IMR-90 (cell line): Measurements from ENCODE around the gene BCKDK. TPM values are rescaled to one million over a fixed set of nuclear protein-coding genes. Genes with fewer than 3 reads are reported as not detected.

Experiments
- ATAC-seq: fragments of 200-7000 bp; cut with Tn5 transposase; 2 replicates; pipeline ENCODE4 v1.9.1; 2020; ENCODE audit warnings: low read depth, mild to moderate bottlenecking, moderate library complexity
- BruUV-seq: library from RNA; stranded (reverse); fragments of 400-500 nt; replicated peaks from 2 replicates; lab custom pipeline; 2021; lab: Mats Ljungman, UMichigan
- CTCF ChIA-PET: fragments of 300-600 bp; formaldehyde crosslinking; extraction: SDS; loops from one replicate; lab custom pipeline; 2021; ENCODE audit warnings: antibody characterized with exemption; lab: Yijun Ruan, JAX
- POLR2A ChIA-PET: fragments of 300-600 bp; sonication (Branson Sonifier 250); formaldehyde crosslinking; loops from one replicate; lab custom pipeline; 2022; ENCODE audit warnings: antibody characterized with exemption; ENCODE audit not compliant: unreplicated experiment; lab: Charles Lee
- DNase-seq: peaks from one replicate; pipeline ENCODE4 v3.0.0; 2013
- H2AFZ ChIP-seq: replicated peaks from 2 replicates; pipeline ENCODE3; 2013; ENCODE audit warnings: low read length, mild to moderate bottlenecking; ENCODE audit not compliant: poor library complexity
- H2AK5ac ChIP-seq: 2 replicates; pipeline ENCODE4 v1.6.1; 2013; ENCODE audit warnings: low read depth, low read length, inconsistent platforms
- H2AK9ac ChIP-seq: replicated peaks from 2 replicates; pipeline ENCODE3; 2013; ENCODE audit warnings: mild to moderate bottlenecking, low read depth, low read length, moderate library complexity; ENCODE audit not compliant: poor library complexity
- H2BK120ac ChIP-seq: 2 replicates; pipeline ENCODE4 v1.6.1; 2013; ENCODE audit warnings: low read depth, low read length, inconsistent platforms
- H2BK15ac ChIP-seq: 3 replicates; pipeline ENCODE4 v1.6.1; 2013; ENCODE audit warnings: low read depth, low read length, inconsistent platforms
- H2BK20ac ChIP-seq: 2 replicates; pipeline ENCODE4 v1.6.1; 2013; ENCODE audit warnings: low read depth, mild to moderate bottlenecking, inconsistent platforms, low read length, moderate library complexity
- H2BK5ac ChIP-seq: 2 replicates; pipeline ENCODE4 v1.6.1; 2013; ENCODE audit warnings: mild to moderate bottlenecking, low read depth, low read length, inconsistent platforms; ENCODE audit not compliant: poor library complexity, severe bottlenecking
- H3K14ac ChIP-seq: replicated peaks from 2 replicates; pipeline ENCODE4 v1.6.1; 2013; ENCODE audit warnings: low read depth, low read length, inconsistent platforms
- H3K18ac ChIP-seq: 2 replicates; pipeline ENCODE4 v1.6.1; 2013; ENCODE audit warnings: low read depth, low read length, control low read depth
- H3K23ac ChIP-seq: 2 replicates; pipeline ENCODE4 v1.6.1; 2013; ENCODE audit warnings: low read depth, low read length, inconsistent platforms
- H3K27ac ChIP-seq: 2 replicates; pipeline ENCODE4 v1.5.1; 2013; ENCODE audit warnings: mild to moderate bottlenecking, control low read depth, low read length; ENCODE audit not compliant: insufficient read depth
- H3K27me3 ChIP-seq: 2 replicates; pipeline ENCODE4 v1.6.1; 2013; ENCODE audit warnings: low read length; ENCODE audit not compliant: control insufficient read depth, insufficient read depth
- H3K36me3 ChIP-seq: 2 replicates; pipeline ENCODE4 v1.6.1; 2013; ENCODE audit warnings: low read length, mixed read lengths; ENCODE audit not compliant: control insufficient read depth, insufficient read depth
- H3K4ac ChIP-seq: 2 replicates; pipeline ENCODE4 v1.6.1; 2013; ENCODE audit warnings: low read depth, low read length, inconsistent platforms
- H3K4me1 ChIP-seq: 2 replicates; pipeline ENCODE4 v1.6.1; 2013; ENCODE audit warnings: low read length, mixed read lengths; ENCODE audit not compliant: control insufficient read depth, insufficient read depth
- H3K4me2 ChIP-seq: 2 replicates; pipeline ENCODE4 v1.6.1; 2013; ENCODE audit warnings: low read depth, mild to moderate bottlenecking, control low read depth, low read length, moderate library complexity
- H3K4me3 ChIP-seq: 2 replicates; pipeline ENCODE4 v1.5.1; 2013; ENCODE audit warnings: low read depth, mild to moderate bottlenecking, control low read depth, low read length, moderate library complexity; ENCODE audit not compliant: insufficient read depth
- H3K56ac ChIP-seq: 2 replicates; pipeline ENCODE4 v1.6.1; 2013; ENCODE audit warnings: low read length, inconsistent platforms; ENCODE audit not compliant: insufficient read depth; ENCODE audit errors: extremely low read depth
- H3K79me1 ChIP-seq, 2 experiments: 2 replicates each; pipeline ENCODE4 v1.6.1; 2013; ENCODE audit warnings: low read length in 2 of 2, inconsistent platforms in 1 of 2, low read depth in 1 of 2
- H3K9ac ChIP-seq: 2 replicates; pipeline ENCODE4 v1.6.1; 2013; ENCODE audit warnings: low read depth, low read length, control low read depth
- H3K9me1 ChIP-seq: 2 replicates; pipeline ENCODE4 v1.6.1; 2013; ENCODE audit warnings: low read length, inconsistent platforms; ENCODE audit not compliant: insufficient read depth
- H3K9me3 ChIP-seq: 2 replicates; pipeline ENCODE4 v1.6.1; 2013; ENCODE audit warnings: low read length; ENCODE audit not compliant: control insufficient read depth, insufficient read depth
- H4K20me1 ChIP-seq: 2 replicates; pipeline ENCODE4 v1.6.1; 2013; ENCODE audit warnings: low read length, inconsistent platforms; ENCODE audit not compliant: insufficient read depth
- H4K5ac ChIP-seq: 2 replicates; pipeline ENCODE4 v1.6.1; 2013; ENCODE audit warnings: mild to moderate bottlenecking, low read depth, low read length, control low read depth
- H4K8ac ChIP-seq, 2 experiments: 2 replicates each; pipeline ENCODE4 v1.6.1; 2013; ENCODE audit warnings: low read depth in 2 of 2, low read length in 2 of 2, control low read depth in 1 of 2, inconsistent platforms in 1 of 2
- H4K91ac ChIP-seq: 2 replicates; pipeline ENCODE4 v1.6.1; 2013; ENCODE audit warnings: low read depth, low read length, inconsistent platforms; ENCODE audit not compliant: insufficient read depth
- BHLHE40 ChIP-seq: fragments of 150-350 bp; IDR thresholded peaks from 2 replicates; pipeline ENCODE4 v1.6.1; 2016; ENCODE audit warnings: mild to moderate bottlenecking, low read depth, low read length
- CEBPB ChIP-seq: IDR thresholded peaks from 2 replicates; pipeline ENCODE4 v1.6.1; 2012; ENCODE audit warnings: low read depth, low read length, improper control_type of control experiment
- CHD1 ChIP-seq: IDR thresholded peaks from 2 replicates; pipeline ENCODE4 v1.6.1; 2012; ENCODE audit warnings: low read depth, low read length, improper control_type of control experiment
- ELK1 ChIP-seq: fragments of 150-350 bp; IDR thresholded peaks from 2 replicates; pipeline ENCODE4 v1.6.1; 2016; ENCODE audit warnings: low read depth, mild to moderate bottlenecking, low read length, moderate library complexity, borderline replicate concordance
- FOS ChIP-seq: fragments of 150-350 bp; IDR thresholded peaks from 2 replicates; pipeline ENCODE4 v1.6.1; 2016; ENCODE audit warnings: low read depth, low read length
- MAFK ChIP-seq: IDR thresholded peaks from 2 replicates; pipeline ENCODE4 v1.6.1; 2012; ENCODE audit warnings: low read depth, low read length, improper control_type of control experiment
- MAZ ChIP-seq: IDR thresholded peaks from 2 replicates; pipeline ENCODE4 v1.6.1; 2012; ENCODE audit warnings: low read depth, mild to moderate bottlenecking, low read length, improper control_type of control experiment, moderate library complexity, borderline replicate concordance
- MXI1 ChIP-seq: IDR thresholded peaks from 2 replicates; pipeline ENCODE4 v1.6.1; 2012; ENCODE audit warnings: low read depth, mild to moderate bottlenecking, low read length, moderate library complexity, borderline replicate concordance
- NFE2L2 ChIP-seq: fragments of 150-350 bp; IDR thresholded peaks from 2 replicates; pipeline ENCODE4 v1.6.1; 2016; ENCODE audit warnings: low read depth, mild to moderate bottlenecking, low read length
- POLR2A ChIP-seq: IDR thresholded peaks from 2 replicates; pipeline ENCODE4 v1.6.1; 2012; ENCODE audit warnings: mild to moderate bottlenecking, low read depth, low read length
- RAD21 ChIP-seq: IDR thresholded peaks from 2 replicates; pipeline ENCODE4 v1.6.1; 2012; ENCODE audit warnings: low read length, improper control_type of control experiment
- RCOR1 ChIP-seq: IDR thresholded peaks from 2 replicates; pipeline ENCODE4 v1.6.1; 2012; ENCODE audit warnings: mild to moderate bottlenecking, low read length, improper control_type of control experiment; ENCODE audit not compliant: insufficient replicate concordance
- RFX5 ChIP-seq: IDR thresholded peaks from 2 replicates; pipeline ENCODE4 v1.8.0; 2012; ENCODE audit warnings: low read depth, mild to moderate bottlenecking, low read length, moderate library complexity
- SMC3 ChIP-seq: fragments of 150-350 bp; IDR thresholded peaks from 2 replicates; pipeline ENCODE4 v1.6.1; 2016; ENCODE audit warnings: low read depth, mild to moderate bottlenecking, antibody characterized with exemption, low read length, moderate library complexity
- USF2 ChIP-seq: fragments of 150-350 bp; IDR thresholded peaks from 2 replicates; pipeline ENCODE4 v1.6.1; 2017; ENCODE audit warnings: mild to moderate bottlenecking, antibody characterized with exemption, low read length, low read depth
- WGBS, 2 experiments: methylation state at CpG; one replicate each; pipeline versions ENCODE4 v1.1.5 to v1.1.7; 2013; ENCODE audit warnings: missing lambda C conversion rate in 2 of 2; ENCODE audit not compliant: insufficient read length in 1 of 2; ENCODE audit errors: extremely low coverage in 2 of 2; 5-methylcytosine and 5-hydroxymethylcytosine counted together
- dilution Hi-C: fragments of 300-500 bp; cut with HindIII; formaldehyde crosslinking; loops from one replicate; pipeline ENCODE4 v1.14.3; 2018; ENCODE audit warnings: low sequenced_read_pairs; ENCODE audit not compliant: unreplicated experiment
- in situ Hi-C: fragments of 300-500 bp; cut with MboI; formaldehyde crosslinking; loops from 3 replicates; pipeline ENCODE4 v1.14.3; 2019; ENCODE audit warnings: low sequenced_read_pairs, inconsistent platforms, mixed read lengths
- intact Hi-C: fragments of 100-400 bp; cut with micrococcal nuclease; formaldehyde crosslinking; loops from 2 replicates; pipeline ENCODE4 v1.10.0; 2022
- polyA plus RNA-seq, 3 experiments: library from polyadenylated mRNA; depleted of rRNA; stranded (reverse); fragments of >200 nt; gene quantifications; 2 replicates each; pipeline ENCODE4 v1.2.3, GENCODE V29; 2012; ENCODE audit warnings: low replicate concordance in 1 of 3
- total RNA-seq: library from RNA; depleted of rRNA; stranded (reverse); fragments of >200 nt; gene quantifications from 2 replicates; pipeline ENCODE4 v1.2.3, GENCODE V29; 2012
- TF ChIP-seq, protein P1 (sequence below): conservative IDR thresholded peaks from 2 replicates; pipeline ENCODE4 v1.5.1; 2012; ENCODE audit warnings: mild to moderate bottlenecking, low read depth, low read length, improper control_type of control experiment

Gene BCKDK
- total and polyA plus RNA-seq, 2 of the 4 experiments (the other 2 are of a cell fraction): 26.0 to 79.3 TPM

DNA sequence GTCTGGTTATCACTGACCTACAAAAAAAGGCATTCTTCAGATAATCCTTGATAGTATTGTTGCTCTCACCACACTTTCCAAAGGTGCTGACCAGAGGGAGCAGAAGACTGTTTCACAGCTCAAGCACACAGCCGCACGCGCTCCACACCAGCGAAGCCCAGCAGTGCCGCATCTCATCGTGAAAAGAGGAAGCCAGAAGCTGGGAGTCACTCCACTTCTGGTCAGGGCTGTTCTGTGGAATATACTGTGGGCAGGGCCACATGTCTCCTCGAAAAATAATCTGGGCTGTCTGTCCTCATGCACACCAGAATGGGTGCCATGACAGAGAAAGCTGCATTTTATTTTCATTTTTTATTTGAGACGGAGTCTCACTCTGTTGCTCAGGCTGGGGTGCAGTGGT lies 49.0 kb downstream of the BCKDK start:
- H3K9ac ChIP-seq: no peak overlapping the region
- no peaks in the 10 kb centered on the region for H3K9me3 ChIP-seq
- no peak overlapping the region for H2BK20ac ChIP-seq
- peaks cover 2% of the 10 kb centered on the region for H3K27me3 ChIP-seq
- no peak overlapping the region for H3K14ac ChIP-seq
- TF ChIP-seq RFX5: no peak
- no peak for TF ChIP-seq CEBPB
- no peak for TF ChIP-seq RAD21
- TF ChIP-seq MAFK: no peak
- TF ChIP-seq SMC3: no peak
- no peak for TF ChIP-seq BHLHE40
- TF ChIP-seq NFE2L2: no peak
- TF ChIP-seq RCOR1: no peak
- no peak for TF ChIP-seq ELK1
- TF ChIP-seq FOS: no peak
- no peak for TF ChIP-seq MAZ
- no peak for TF ChIP-seq CHD1
- no peak for TF ChIP-seq POLR2A
- TF ChIP-seq USF2: no peak
- TF ChIP-seq MXI1: no peak
- TF ChIP-seq, protein P1, sequence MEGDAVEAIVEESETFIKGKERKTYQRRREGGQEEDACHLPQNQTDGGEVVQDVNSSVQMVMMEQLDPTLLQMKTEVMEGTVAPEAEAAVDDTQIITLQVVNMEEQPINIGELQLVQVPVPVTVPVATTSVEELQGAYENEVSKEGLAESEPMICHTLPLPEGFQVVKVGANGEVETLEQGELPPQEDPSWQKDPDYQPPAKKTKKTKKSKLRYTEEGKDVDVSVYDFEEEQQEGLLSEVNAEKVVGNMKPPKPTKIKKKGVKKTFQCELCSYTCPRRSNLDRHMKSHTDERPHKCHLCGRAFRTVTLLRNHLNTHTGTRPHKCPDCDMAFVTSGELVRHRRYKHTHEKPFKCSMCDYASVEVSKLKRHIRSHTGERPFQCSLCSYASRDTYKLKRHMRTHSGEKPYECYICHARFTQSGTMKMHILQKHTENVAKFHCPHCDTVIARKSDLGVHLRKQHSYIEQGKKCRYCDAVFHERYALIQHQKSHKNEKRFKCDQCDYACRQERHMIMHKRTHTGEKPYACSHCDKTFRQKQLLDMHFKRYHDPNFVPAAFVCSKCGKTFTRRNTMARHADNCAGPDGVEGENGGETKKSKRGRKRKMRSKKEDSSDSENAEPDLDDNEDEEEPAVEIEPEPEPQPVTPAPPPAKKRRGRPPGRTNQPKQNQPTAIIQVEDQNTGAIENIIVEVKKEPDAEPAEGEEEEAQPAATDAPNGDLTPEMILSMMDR: no peak
- H3K4me3 ChIP-seq: no peak overlapping the region
- no peaks in the 10 kb centered on the region for H3K4me1 ChIP-seq
- H2BK120ac ChIP-seq: no peak overlapping the region
- ATAC-seq (no peak), DNase-seq (no peak)
- WGBS, 2 experiments: 46% methylated on average over 3 of the region's 8 CpGs; no CpG with 5 or more reads in 1 of the 2 experiments
- H2BK5ac ChIP-seq: no peak overlapping the region
- no peaks in the 10 kb centered on the region for H4K20me1 ChIP-seq
- intact Hi-C loops: no loop called here
- no peak overlapping the region for H4K8ac ChIP-seq
- dilution Hi-C loops: no loop called here
- no peak overlapping the region for H3K23ac ChIP-seq
- no TSS peak for BruUV-seq
- H4K91ac ChIP-seq: no peak overlapping the region
- H3K4me2 ChIP-seq: no peak overlapping the region
- H3K9me1 ChIP-seq: no peaks in the 10 kb centered on the region
- no peak overlapping the region for H2AK5ac ChIP-seq
- no peak overlapping the region for H4K5ac ChIP-seq
- peak overlapping the region; percentile 16 for H2AFZ ChIP-seq
- H2AK9ac ChIP-seq: no peak overlapping the region
- H3K18ac ChIP-seq: no peak overlapping the region
- ChIA-PET CTCF (interaction anchor here (0.7 to 2.9 kb wide), 2 partner anchors 11 to 15 kb away, joined by 4 to 13 read pairs; no protein-coding TSS in a partner anchor), POLR2A (no interaction called here)
- no peaks in the 10 kb centered on the region for H3K79me1 ChIP-seq
- H3K56ac ChIP-seq: no peak overlapping the region
- H3K36me3 ChIP-seq: no peaks in the 10 kb centered on the region
- no peak overlapping the region for H2BK15ac ChIP-seq
- no peak overlapping the region for H3K4ac ChIP-seq
- no peak overlapping the region for H3K27ac ChIP-seq
- in situ Hi-C loops: no loop called here
